ENCODE measurements around the gene TRMU.

The TRMU gene

GRCh38 chr22:46335201-46336118 is at the start of gene TRMU:
Gene TRMU, plus strand, starts transcription at chr22:46335714. Its CDS starts 51 bp downstream, at chr22:46335765.
- peak; percentile 40 for DNase-seq

- DNase-seq: no peak
These were observed 49.5 kb upstream of the TRMU start for GRCh38 chr22:46286006-46286405.

- DNase-seq: no peak
These were observed 48.3 kb upstream of the TRMU start for GRCh38 chr22:46286941-46287872.

- DNase-seq: no peak
These were observed 47.4 kb upstream of the TRMU start for GRCh38 chr22:46287873-46288751.

- no peak for DNase-seq
These were observed 46.7 kb upstream of the TRMU start for GRCh38 chr22:46288846-46289243.

GRCh38 chr22:46289244-46289891 is 46.1 kb upstream of the TRMU start:
- DNase-seq: no peak

GRCh38 chr22:46290121-46290842 is 45.2 kb upstream of the TRMU start:
- DNase-seq: no peak

GRCh38 chr22:46290843-46291785 is 44.4 kb upstream of the TRMU start:
- DNase-seq: no peak

GRCh38 chr22:46292173-46292572 is 43.3 kb upstream of the TRMU start:
- DNase-seq: no peak

- no peak for DNase-seq
These were observed 42.8 kb upstream of the TRMU start for GRCh38 chr22:46292732-46293131.

GRCh38 chr22:46293577-46294260 is 41.8 kb upstream of the TRMU start:
- DNase-seq: no peak

- DNase-seq: no peak
These were observed 40.7 kb upstream of the TRMU start for GRCh38 chr22:46294784-46295183.

- DNase-seq: no peak
These were observed 40.1 kb upstream of the TRMU start for GRCh38 chr22:46295277-46295971.

GRCh38 chr22:46296257-46297150 is 39.0 kb upstream of the TRMU start, which contains the start of gene GTSE1:
Gene GTSE1, plus strand, starts transcription at chr22:46296870. Its CDS starts 531 bp downstream, at chr22:46297401.
- DNase-seq: peak; percentile 97

- no peak for DNase-seq
These were observed 38.2 kb upstream of the TRMU start for GRCh38 chr22:46297151-46297812.

- DNase-seq: no peak
These were observed 36.4 kb upstream of the TRMU start for GRCh38 chr22:46299101-46299500.

GRCh38 chr22:46300491-46300890 is 35.0 kb upstream of the TRMU start:
- DNase-seq: no peak

Measured in NCI-H2107 (cell line).